IPS-18c (cell line): ENCODE measurements around the gene LPP.

Source experiments
- H3K4me3 ChIP-seq: 2 replicates; pipeline ENCODE4 v1.7.0; 2013; ENCODE audit warnings: low read depth, mild to moderate bottlenecking, low read length, moderate library complexity; ENCODE audit not compliant: insufficient read depth
- H3K9me3 ChIP-seq: one replicate; pipeline ENCODE4 v1.6.1; 2013; ENCODE audit warnings: mild to moderate bottlenecking, low read length, moderate library complexity; ENCODE audit not compliant: control insufficient read depth, insufficient read depth

LPP gene

GRCh38 chr3:188200481-188200880, 46.5 kb downstream of the LPP start:
- Histone ChIP-seq H3K9me3 (no peaks in the 10 kb centered on the region), H3K4me3 (no peak overlapping the region)

- H3K4me3 ChIP-seq, result no peak overlapping the region
- no peaks in the 10 kb centered on the region for H3K9me3 ChIP-seq
Observed at GRCh38 chr3:188202358-188203138, 48.6 kb downstream of the LPP start.

- no peak overlapping the region for H3K4me3 ChIP-seq
- H3K9me3 ChIP-seq, result no peaks in the 10 kb centered on the region
Observed at GRCh38 chr3:188204526-188204925, 50.6 kb downstream of the LPP start.

GRCh38 chr3:188205992-188206416, 52.0 kb downstream of the LPP start:
- Histone ChIP-seq H3K4me3 (no peak overlapping the region), H3K9me3 (no peaks in the 10 kb centered on the region)

GRCh38 chr3:188206787-188207186, 52.8 kb downstream of the LPP start:
- Histone ChIP-seq H3K4me3 (no peak overlapping the region), H3K9me3 (no peaks in the 10 kb centered on the region)

GRCh38 chr3:188207941-188208515, 54.1 kb downstream of the LPP start:
- Histone ChIP-seq H3K4me3 (no peak overlapping the region), H3K9me3 (no peaks in the 10 kb centered on the region)

- Histone ChIP-seq H3K9me3 (no peaks in the 10 kb centered on the region), H3K4me3 (no peak overlapping the region)
Observed at GRCh38 chr3:188208516-188208981, 54.6 kb downstream of the LPP start.

- Histone ChIP-seq H3K4me3 (no peak overlapping the region), H3K9me3 (no peaks in the 10 kb centered on the region)
Observed at GRCh38 chr3:188209034-188209433, 55.1 kb downstream of the LPP start.

- H3K9me3 ChIP-seq, result no peaks in the 10 kb centered on the region
- no peak overlapping the region for H3K4me3 ChIP-seq
Observed at GRCh38 chr3:188209740-188210139, 55.8 kb downstream of the LPP start.

- Histone ChIP-seq H3K4me3 (no peak overlapping the region), H3K9me3 (no peaks in the 10 kb centered on the region)
Observed at GRCh38 chr3:188211476-188211875, 57.5 kb downstream of the LPP start.

- Histone ChIP-seq H3K9me3 (no peaks in the 10 kb centered on the region), H3K4me3 (no peak overlapping the region)
Observed at GRCh38 chr3:188212308-188212969, 58.5 kb downstream of the LPP start.

- no peaks in the 10 kb centered on the region for H3K9me3 ChIP-seq
- no peak overlapping the region for H3K4me3 ChIP-seq
Observed at GRCh38 chr3:188214442-188214841, 60.5 kb downstream of the LPP start.

GRCh38 chr3:188215129-188215528, 61.2 kb downstream of the LPP start:
- H3K9me3 ChIP-seq, result no peaks in the 10 kb centered on the region

GRCh38 chr3:188217011-188217463, 63.1 kb downstream of the LPP start:
- no peak overlapping the region for H3K4me3 ChIP-seq
- no peaks in the 10 kb centered on the region for H3K9me3 ChIP-seq

More at GRCh38 chr3:188215129-188215528, 61.2 kb downstream of the LPP start:
- H3K4me3 ChIP-seq, result no peak overlapping the region

GRCh38 chr3:188217726-188218125, 63.8 kb downstream of the LPP start:
- no peaks in the 10 kb centered on the region for H3K9me3 ChIP-seq
- H3K4me3 ChIP-seq, result no peak overlapping the region

GRCh38 chr3:188218603-188219002, 64.6 kb downstream of the LPP start:
- Histone ChIP-seq H3K4me3 (no peak overlapping the region), H3K9me3 (no peaks in the 10 kb centered on the region)

- H3K4me3 ChIP-seq, result no peak overlapping the region
- no peaks in the 10 kb centered on the region for H3K9me3 ChIP-seq
Observed at GRCh38 chr3:188219147-188219546, 65.2 kb downstream of the LPP start.
